ENCODE measurements around the gene NCKAP5.

The NCKAP5 gene

GRCh38 chr2:133568172-133568571, at the start of gene NCKAP5:
TSS of gene NCKAP5 (minus strand) at chr2:133568463. CDS start at chr2:133517526, 50,937 bp downstream.
- no peak for DNase-seq

GRCh38 chr2:133609664-133610063, 41.4 kb upstream of the NCKAP5 start:
- no peak for DNase-seq

- DNase-seq = no peak
These were observed 40.0 kb upstream of the NCKAP5 start for GRCh38 chr2:133608291-133608690.

GRCh38 chr2:133607679-133608078, 39.4 kb upstream of the NCKAP5 start:
- DNase-seq = no peak

- no peak for DNase-seq
These were observed 38.4 kb upstream of the NCKAP5 start for GRCh38 chr2:133606616-133607015.

DNA sequence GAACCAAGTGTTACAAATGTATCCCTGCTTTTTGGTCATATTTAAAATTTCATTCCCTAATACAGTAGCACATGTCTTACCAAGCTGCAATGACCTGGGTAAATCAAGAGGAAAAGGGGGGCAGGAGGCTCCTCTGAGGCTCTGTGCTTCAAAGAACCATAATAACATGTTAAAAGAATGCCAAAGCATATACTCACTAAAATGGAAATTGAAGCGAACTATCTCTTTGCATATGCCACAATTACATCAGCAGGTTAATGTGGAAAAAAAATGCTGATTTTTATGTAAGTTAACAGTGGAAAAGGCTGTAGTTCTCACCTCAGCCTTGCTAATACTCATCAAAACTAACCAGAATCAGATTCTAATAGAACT, 37.5 kb upstream of the NCKAP5 start:
- no peak for DNase-seq

- no peak for DNase-seq
These were observed 36.9 kb upstream of the NCKAP5 start for GRCh38 chr2:133605011-133605765.

- no peak for DNase-seq
These were observed 34.8 kb upstream of the NCKAP5 start for GRCh38 chr2:133603109-133603508.

DNA sequence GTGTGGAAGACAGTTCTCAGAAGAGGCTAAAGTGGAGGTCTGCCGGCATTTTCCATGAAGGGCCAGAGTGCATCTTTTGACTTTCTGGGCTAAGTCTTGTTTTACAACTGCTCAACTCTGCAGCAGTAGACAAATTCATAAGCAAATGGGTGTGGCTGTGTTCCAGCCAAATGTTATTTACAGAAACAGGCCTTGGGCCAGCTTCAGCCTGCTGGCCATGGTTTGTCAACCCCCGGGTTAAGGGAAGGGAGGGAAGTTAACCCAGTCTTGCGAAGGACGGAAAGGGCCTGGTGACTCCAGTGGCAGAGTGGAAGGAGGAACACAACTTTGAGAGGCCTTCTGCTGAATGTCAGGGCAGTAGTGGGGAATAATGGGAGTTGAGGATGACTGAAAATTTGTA, 34.3 kb upstream of the NCKAP5 start:
- no peak for DNase-seq

GRCh38 chr2:133600266-133600928, 32.1 kb upstream of the NCKAP5 start:
- DNase-seq = no peak

DNA sequence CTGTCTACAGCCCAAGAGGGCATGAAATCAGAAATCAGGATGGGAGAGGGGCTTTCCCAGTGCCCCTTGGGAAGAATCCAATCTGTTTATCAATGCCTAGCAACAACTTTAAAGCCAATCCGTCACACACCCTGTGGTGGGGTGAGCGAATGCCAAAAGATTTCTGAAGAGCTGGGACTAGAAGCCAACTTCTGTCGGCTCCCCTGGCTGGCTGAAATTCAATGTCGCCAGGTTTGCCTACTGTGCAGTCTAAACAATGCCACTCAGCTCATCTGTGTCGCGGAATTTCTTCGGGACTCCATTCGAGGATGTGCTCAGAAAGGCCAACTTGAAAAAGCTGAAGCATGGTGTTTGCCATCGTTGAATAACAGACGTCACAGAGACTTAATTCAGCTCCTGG, 31.5 kb upstream of the NCKAP5 start:
- DNase-seq = no peak

- no peak for DNase-seq
These were observed 31.0 kb upstream of the NCKAP5 start for GRCh38 chr2:133599211-133599803.

DNA sequence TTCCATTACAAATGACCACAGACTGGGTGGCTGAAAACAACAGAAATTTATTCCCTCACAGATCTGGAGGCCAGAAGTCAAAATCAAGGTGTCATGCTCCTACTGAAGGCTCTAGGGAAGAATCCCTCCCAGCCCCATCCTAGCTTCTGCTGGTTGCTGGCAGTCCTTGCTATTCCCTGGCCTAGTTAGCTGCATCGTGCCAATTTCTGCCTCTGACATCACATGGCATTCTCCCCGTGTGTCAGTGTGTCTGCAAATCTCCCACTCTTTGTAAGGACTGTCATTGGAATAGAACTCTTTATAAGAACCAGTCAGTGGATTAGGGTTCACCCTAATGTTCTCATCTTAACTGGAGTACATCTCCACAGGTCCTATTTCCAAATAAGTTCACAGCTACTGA, 30.5 kb upstream of the NCKAP5 start:
- no peak for DNase-seq

GRCh38 chr2:133596701-133597393, 28.6 kb upstream of the NCKAP5 start:
- DNase-seq = no peak

DNA sequence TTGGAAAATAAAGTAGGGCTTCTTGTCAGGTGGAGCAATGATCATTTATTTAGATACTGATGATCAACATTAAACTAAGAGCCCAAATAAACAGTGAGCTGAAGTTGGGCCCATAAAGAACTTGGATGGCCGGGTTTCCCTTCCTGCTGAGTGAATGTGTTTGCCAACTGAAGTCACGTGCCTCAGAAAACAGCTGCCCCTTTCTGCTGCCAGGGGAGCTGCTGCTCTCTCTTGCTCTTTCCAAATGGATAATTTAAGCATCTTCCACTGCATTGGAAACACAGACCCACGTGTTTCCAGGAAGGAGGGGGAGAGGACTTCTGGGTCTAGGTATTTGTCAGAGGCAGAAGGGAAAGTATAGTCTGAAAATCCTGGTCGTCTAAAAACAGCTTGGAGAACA, 22.9 kb upstream of the NCKAP5 start:
- DNase-seq = no peak

GRCh38 chr2:133589456-133589855, 21.2 kb upstream of the NCKAP5 start:
- DNase-seq = no peak

DNA sequence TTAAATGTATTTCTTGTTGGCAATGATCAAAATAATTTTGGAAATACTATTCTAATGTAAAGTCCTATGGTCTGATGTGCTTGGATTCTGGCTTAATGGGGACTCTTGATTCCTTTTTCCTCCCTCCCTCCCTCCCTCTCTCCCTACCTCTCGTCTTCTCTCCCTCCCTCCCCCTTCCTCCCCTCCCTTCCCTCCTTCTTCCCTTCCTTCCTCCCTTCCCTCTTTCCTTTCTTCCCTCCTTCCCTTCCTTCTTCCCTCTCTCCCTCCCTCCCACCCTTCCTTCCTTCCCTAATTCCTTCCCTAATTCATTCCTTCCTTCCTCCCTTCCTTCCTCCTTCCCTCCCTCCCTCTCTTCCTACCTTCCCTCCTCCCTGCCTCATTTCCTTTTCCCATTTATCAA, 19.9 kb upstream of the NCKAP5 start:
- no peak for DNase-seq

- DNase-seq = no peak
These were observed 18.7 kb upstream of the NCKAP5 start for GRCh38 chr2:133586978-133587377.

DNA sequence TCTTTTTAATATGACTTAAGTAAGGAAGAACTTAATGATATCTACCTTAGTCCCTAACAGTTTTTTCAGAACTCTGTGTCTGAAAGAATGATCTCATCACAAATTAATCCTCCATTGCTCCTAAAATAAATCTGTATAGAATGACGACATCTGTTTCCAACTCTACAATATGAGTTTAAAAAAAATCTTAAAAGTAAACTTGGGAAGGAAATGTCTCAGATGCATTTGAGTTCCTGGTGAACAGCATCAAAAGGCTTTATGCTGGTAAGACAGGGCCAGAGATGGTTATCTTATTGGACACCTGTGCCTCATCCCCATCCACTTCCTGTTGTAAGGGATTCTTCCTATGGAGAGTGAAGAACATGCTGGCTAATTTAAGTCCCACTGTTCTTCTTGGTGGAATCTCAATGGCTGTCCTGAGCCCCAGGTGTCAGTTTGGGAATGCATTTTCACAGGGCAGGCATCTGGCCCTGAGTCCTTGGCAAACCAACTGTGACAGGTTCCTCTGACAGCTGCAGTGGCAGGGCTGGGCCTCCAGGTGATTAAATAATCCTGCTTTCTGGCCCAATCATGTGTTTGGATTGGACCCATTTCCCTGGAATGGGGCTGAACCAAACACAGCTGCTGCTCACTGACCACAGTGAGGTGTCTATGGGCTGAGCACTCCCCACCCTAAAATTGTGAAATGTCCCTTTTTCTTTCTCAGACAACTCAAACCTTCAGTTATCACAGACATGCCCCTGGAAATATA, 12.9 kb upstream of the NCKAP5 start:
- no peak for DNase-seq

GRCh38 chr2:133579274-133579673, 11.0 kb upstream of the NCKAP5 start:
- DNase-seq = no peak

GRCh38 chr2:133576714-133577113, 8.5 kb upstream of the NCKAP5 start:
- no peak for DNase-seq

GRCh38 chr2:133574620-133575019, 6.4 kb upstream of the NCKAP5 start:
- no peak for DNase-seq

DNA sequence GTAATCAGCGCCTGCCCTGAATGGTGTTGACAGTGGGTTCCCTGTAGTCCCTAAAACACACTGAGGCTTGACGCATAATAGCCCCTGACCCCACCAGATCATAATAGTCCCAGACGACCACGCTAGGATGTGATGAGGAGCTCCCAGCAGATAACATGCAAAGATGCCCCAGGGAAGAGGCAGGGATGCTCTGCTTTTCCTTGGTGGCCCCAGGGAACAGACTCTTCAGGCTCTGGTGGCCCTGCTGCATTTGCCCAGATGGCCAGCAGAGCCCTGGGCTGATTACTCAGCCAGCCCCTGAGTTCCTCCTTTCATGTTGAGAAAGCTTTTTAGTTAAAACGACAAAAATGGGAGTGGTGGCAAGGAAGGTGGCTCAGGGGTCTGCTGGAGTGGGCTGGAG, 5.9 kb upstream of the NCKAP5 start:
- no peak for DNase-seq

Data from inflammatory macrophage treated with lipopolysaccharide for 4 hours (primary cell).